ENCODE measurements around the gene S100A12.

S100A12 gene

GRCh38 chr1:153362187-153362775 lies 13.1 kb downstream of the S100A12 start:
- Histone ChIP-seq H3K9ac (no peak overlapping the region), H4K20me1 (ENCODE audit: insufficient read depth) (no peaks in the 10 kb centered on the region), H3K27ac (no peak overlapping the region), H3K4me1 (ENCODE audit: low read depth, poor library complexity, severe bottlenecking) (no peaks in the 10 kb centered on the region), H3K4me3 (IDR thresholded peaks at IDR 0.05; ENCODE audit: insufficient read depth, low read depth, low read length) (no peak overlapping the region), H3K36me3 (ENCODE audit: insufficient read depth) (no peaks in the 10 kb centered on the region), H3K4me2 (no peak overlapping the region), H3K79me2 (ENCODE audit: insufficient read depth, low read depth) (no peaks in the 10 kb centered on the region), H2AFZ (ENCODE audit: low read depth) (no peak overlapping the region), H3K27me3 (ENCODE audit: insufficient read depth, low read depth) (no peaks in the 10 kb centered on the region)
- TF ChIP-seq CTCF (conservative IDR thresholded peaks at IDR 0.05; ENCODE audit: low read depth, low read length): no peak

- no peaks in the 10 kb centered on the region for H3K79me2 ChIP-seq (ENCODE audit: insufficient read depth, low read depth)
- H2AFZ ChIP-seq (ENCODE audit: low read depth): no peak overlapping the region
- no peak overlapping the region for H3K4me2 ChIP-seq
- no peak overlapping the region for H3K4me3 ChIP-seq (IDR thresholded peaks at IDR 0.05; ENCODE audit: insufficient read depth, low read depth, low read length)
- H3K36me3 ChIP-seq (ENCODE audit: insufficient read depth): no peaks in the 10 kb centered on the region
- no peak overlapping the region for H3K9ac ChIP-seq
- H3K4me1 ChIP-seq (ENCODE audit: low read depth, poor library complexity, severe bottlenecking): no peaks in the 10 kb centered on the region
- H4K20me1 ChIP-seq (ENCODE audit: insufficient read depth): no peaks in the 10 kb centered on the region
- TF ChIP-seq CTCF (conservative IDR thresholded peaks at IDR 0.05; ENCODE audit: low read depth, low read length): no peak
- no peaks in the 10 kb centered on the region for H3K27me3 ChIP-seq (ENCODE audit: insufficient read depth, low read depth)
- H3K27ac ChIP-seq: no peak overlapping the region
These were observed 13.8 kb downstream of the S100A12 start for GRCh38 chr1:153361480-153362109.

DNA sequence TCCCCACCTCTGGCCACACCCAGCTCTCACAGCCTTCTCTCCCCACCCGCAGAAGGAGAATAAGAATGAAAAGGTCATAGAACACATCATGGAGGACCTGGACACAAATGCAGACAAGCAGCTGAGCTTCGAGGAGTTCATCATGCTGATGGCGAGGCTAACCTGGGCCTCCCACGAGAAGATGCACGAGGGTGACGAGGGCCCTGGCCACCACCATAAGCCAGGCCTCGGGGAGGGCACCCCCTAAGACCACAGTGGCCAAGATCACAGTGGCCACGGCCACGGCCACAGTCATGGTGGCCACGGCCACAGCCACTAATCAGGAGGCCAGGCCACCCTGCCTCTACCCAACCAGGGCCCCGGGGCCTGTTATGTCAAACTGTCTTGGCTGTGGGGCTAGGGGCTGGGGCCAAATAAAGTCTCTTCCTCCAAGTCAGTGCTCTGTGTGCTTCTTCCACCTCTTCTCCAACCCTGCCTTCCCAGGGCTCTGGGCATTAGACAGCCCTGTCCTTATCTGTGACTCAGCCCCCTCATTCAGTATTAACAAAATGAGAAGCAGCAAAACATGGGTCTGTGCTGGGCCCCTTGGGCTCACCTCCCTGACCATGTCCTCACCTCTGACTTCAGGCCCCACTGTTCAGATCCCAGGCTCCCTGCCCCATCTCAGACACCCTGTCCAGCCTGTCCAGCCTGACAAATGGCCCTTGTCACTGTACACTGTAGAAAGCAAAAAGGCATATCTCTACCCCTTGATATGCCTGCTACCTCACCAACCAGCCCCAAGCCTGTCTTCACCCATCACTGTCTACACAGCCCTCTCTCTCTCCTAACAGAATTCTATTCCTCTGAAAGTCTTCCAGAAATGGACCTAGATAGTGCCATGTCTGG lies 14.6 kb downstream of the S100A12 start:
- Histone ChIP-seq H3K9ac (no peak overlapping the region), H2AFZ (ENCODE audit: low read depth) (no peak overlapping the region), H3K4me3 (IDR thresholded peaks at IDR 0.05; ENCODE audit: insufficient read depth, low read depth, low read length) (no peak overlapping the region), H3K27me3 (ENCODE audit: insufficient read depth, low read depth) (no peaks in the 10 kb centered on the region), H4K20me1 (ENCODE audit: insufficient read depth) (no peaks in the 10 kb centered on the region), H3K4me2 (no peak overlapping the region), H3K79me2 (ENCODE audit: insufficient read depth, low read depth) (no peaks in the 10 kb centered on the region), H3K36me3 (ENCODE audit: insufficient read depth) (no peaks in the 10 kb centered on the region), H3K4me1 (ENCODE audit: low read depth, poor library complexity, severe bottlenecking) (no peaks in the 10 kb centered on the region), H3K27ac (no peak overlapping the region)
- no peak for TF ChIP-seq CTCF (conservative IDR thresholded peaks at IDR 0.05; ENCODE audit: low read depth, low read length)

- Histone ChIP-seq H3K4me3 (IDR thresholded peaks at IDR 0.05; ENCODE audit: insufficient read depth, low read depth, low read length) (no peak overlapping the region), H3K9ac (no peak overlapping the region), H3K79me2 (ENCODE audit: insufficient read depth, low read depth) (no peaks in the 10 kb centered on the region), H3K4me1 (ENCODE audit: low read depth, poor library complexity, severe bottlenecking) (no peaks in the 10 kb centered on the region), H3K27me3 (ENCODE audit: insufficient read depth, low read depth) (no peaks in the 10 kb centered on the region), H3K27ac (no peak overlapping the region), H3K36me3 (ENCODE audit: insufficient read depth) (no peaks in the 10 kb centered on the region), H3K4me2 (no peak overlapping the region), H4K20me1 (ENCODE audit: insufficient read depth) (no peaks in the 10 kb centered on the region), H2AFZ (ENCODE audit: low read depth) (no peak overlapping the region)
- no peak for TF ChIP-seq CTCF (conservative IDR thresholded peaks at IDR 0.05; ENCODE audit: low read depth, low read length)
These were observed 15.2 kb downstream of the S100A12 start for GRCh38 chr1:153360190-153360589.
